Measurements from ENCODE around the gene KRTAP5-8. TPM values are rescaled to one million over a fixed set of nuclear protein-coding genes. Genes with fewer than 3 reads are reported as not detected.
"Not testable (repeated sequence)": the region's sequence is repeated elsewhere in the genome, so short reads cannot be mapped to it uniquely, and the experiment has no call there.

KRTAP5-8 gene
- total RNA-seq (2021; ENCODE audit: unreplicated experiment), result not detected
- polyA plus RNA-seq (2012), result 0.07 TPM in 1 of 2 replicates, not detected in the other
- Bru-seq, nascent RNA, result percentile 32 among the genes with signal in this experiment
- percentile 31 among the genes with signal in this experiment for BruChase-seq, experiment 1, labeled RNA remaining after a 6-hour chase
- percentile 11 among the genes with signal in this experiment for BruChase-seq, experiment 2, labeled RNA remaining after a 2-hour chase
- long read RNA-seq, result 0 reads

GRCh38 chr11:71537977-71538665 is at the start of gene KRTAP5-8:
Gene KRTAP5-8 (plus strand): TSS chr11:71538025. CDS start chr11:71538056, 31 bp downstream.
- H3K27ac ChIP-seq (ENCODE audit: low read depth, low read length); BruUV-seq (replicated peaks); H3K79me2 ChIP-seq (ENCODE audit: insufficient read depth, low read length); H2AFZ ChIP-seq (ENCODE audit: low read depth, low read length, poor library complexity, severe bottlenecking); H3K4me2 ChIP-seq (ENCODE audit: low read length); H3K36me3 ChIP-seq (ENCODE audit: control insufficient read depth in 1 of 2, insufficient read depth in 2 of 2, low read length in 2 of 2); H3K4me1 ChIP-seq (ENCODE audit: control insufficient read depth in 1 of 2, insufficient read depth in 2 of 2, low read length in 2 of 2); H3K4me3 ChIP-seq (replicated peaks in 1 of 2; ENCODE audit: low read depth in 1 of 2, low read length in 2 of 2); H3K9me2 ChIP-seq (ENCODE audit: insufficient read depth); DNase-seq (ENCODE audit: low read depth, low spot score); intact Hi-C loops (cut with micrococcal nuclease); H3K9ac ChIP-seq (ENCODE audit: low read length); CTCF ChIA-PET; POLR2A ChIA-PET; H4K20me1 ChIP-seq (ENCODE audit: insufficient read depth); H3K9me3 ChIP-seq (ENCODE audit: control insufficient read depth in 1 of 2, insufficient read depth in 1 of 2, low read depth in 1 of 2, low read length in 2 of 2); ATAC-seq; RAD21 ChIA-PET (ENCODE audit: low non-redundant PET in 1 of 2, low total read pairs in 2 of 2, uncharacterized antibody in 2 of 2, unreplicated experiment in 2 of 2); H3K27me3 ChIP-seq (ENCODE audit: insufficient read depth, low read length): not testable (repeated sequence)

GRCh38 chr11:71488681-71489270 is 49.0 kb upstream of the KRTAP5-8 start:
- no peak overlapping the region for H3K27ac ChIP-seq (ENCODE audit: low read depth, low read length)
- ChIA-PET CTCF (no interaction called here), POLR2A (no interaction called here), RAD21 (ENCODE audit: low non-redundant PET in 1 of 2, low total read pairs in 2 of 2, uncharacterized antibody in 2 of 2, unreplicated experiment in 2 of 2) (no interaction called here)
- DNase-seq (ENCODE audit: low read depth, low spot score) (no peak), ATAC-seq (no peak)
- peaks cover 4 to 7% of the 10 kb centered on the region in 2 experiments; a peak in 2 of 4 replicates for H3K36me3 ChIP-seq (ENCODE audit: control insufficient read depth in 1 of 2, insufficient read depth in 2 of 2, low read length in 2 of 2)
- TF ChIP-seq EGR1 (IDR thresholded peaks at IDR 0.05; ENCODE audit: low read depth) (no peak), SRF (IDR thresholded peaks at IDR 0.05; ENCODE audit: low read depth) (no peak), ZFX (IDR thresholded peaks at IDR 0.05) (no peak)
- no peaks in the 10 kb centered on the region for H3K9me2 ChIP-seq (ENCODE audit: insufficient read depth)
- H3K4me1 ChIP-seq (ENCODE audit: control insufficient read depth in 1 of 2, insufficient read depth in 2 of 2, low read length in 2 of 2), result peaks cover 0 to 5% of the 10 kb centered on the region in 2 experiments; a peak in 1 of 4 replicates
- H3K79me2 ChIP-seq (ENCODE audit: insufficient read depth, low read length), result no peaks in the 10 kb centered on the region
- H4K20me1 ChIP-seq (ENCODE audit: insufficient read depth), result no peaks in the 10 kb centered on the region
- H3K4me2 ChIP-seq (ENCODE audit: low read length), result no peak overlapping the region
- H3K4me3 ChIP-seq (replicated peaks in 1 of 2; ENCODE audit: low read depth in 1 of 2, low read length in 2 of 2), result no peak overlapping the region
- no peak overlapping the region for H3K9ac ChIP-seq (ENCODE audit: low read length)
- no peaks in the 10 kb centered on the region for H3K27me3 ChIP-seq (ENCODE audit: insufficient read depth, low read length)
- H3K9me3 ChIP-seq (ENCODE audit: control insufficient read depth in 1 of 2, insufficient read depth in 1 of 2, low read depth in 1 of 2, low read length in 2 of 2), result no peaks in the 10 kb centered on the region
- no peak overlapping the region for H2AFZ ChIP-seq (ENCODE audit: low read depth, low read length, poor library complexity, severe bottlenecking)
- intact Hi-C loops (cut with micrococcal nuclease), result no loop called here
- no TSS peak for BruUV-seq (replicated peaks)

Measured in HCT116 (cell line).